HEK293 (cell line): ENCODE data around the gene FHAD1.

Experiments used
- CTCF ChIP-seq: fragments of 450-650 bp; formaldehyde crosslinking; IDR thresholded peaks from 2 replicates; pipeline ENCODE4 v1.5.1; 2016; ENCODE audit warnings: missing biosample characterization, missing genetic modification characterization
- ZNF350 ChIP-seq: fragments of 450-650 bp; formaldehyde crosslinking; IDR thresholded peaks from 2 replicates; pipeline ENCODE4 v1.5.0; 2017; ENCODE audit warnings: missing biosample characterization, mild to moderate bottlenecking, missing genetic modification characterization

GRCh38 chr1:15323989-15324868 lies 77.2 kb downstream of the FHAD1 start:
- TF ChIP-seq CTCF (tag by site-specific recombination) = no peak
- TF ChIP-seq ZNF350 (tag by site-specific recombination) = no peak
